SK-N-SH (cell line): ENCODE results near the gene TRIM29. TPM values are rescaled to one million over a fixed set of nuclear protein-coding genes. Genes with fewer than 3 reads are reported as not detected.

Source experiments
- CTCF ChIA-PET: fragments of 300-600, 350-600 bp; formaldehyde crosslinking; extraction: SDS; loops from one replicate; lab custom pipeline; 2021; lab: Yijun Ruan, JAX
- POLR2A ChIA-PET: fragments of 350-600 bp; sonication (Branson Sonifier 250); formaldehyde crosslinking; extraction: SDS; loops from one replicate; lab custom pipeline; 2020; ENCODE audit warnings: antibody characterized with exemption, inconsistent platforms; lab: Yijun Ruan, JAX
- DNase-seq: peaks from one replicate; pipeline ENCODE4 v3.0.0; 2012
- H2AFZ ChIP-seq: fragments of 200-600 bp; sonication (generic); 2 replicates; pipeline ENCODE4 v1.8.1; 2016; ENCODE audit warnings: antibody characterized with exemption, mild to moderate bottlenecking, low read depth
- H3F3A ChIP-seq: fragments of 200-600 bp; sonication (generic); replicated peaks from 2 replicates; pipeline ENCODE3; 2016; ENCODE audit warnings: antibody characterized with exemption, mild to moderate bottlenecking; ENCODE audit not compliant: insufficient read depth
- H3K27ac ChIP-seq, 2 experiments: fragments of 200-500 bp in 1 of 2; fragments of 200-600 bp in 1 of 2; sonication (Bioruptor generic) in 1 of 2; sonication (generic), shearing (Covaris generic) in 1 of 2; 2 replicates each; pipeline versions ENCODE4 v1.5.1 to v1.6.1; 2014 to 2016; ENCODE audit warnings: low read depth in 2 of 2, inconsistent platforms in 1 of 2, low read length in 1 of 2, mild to moderate bottlenecking in 1 of 2, mixed read lengths in 1 of 2
- H3K27me3 ChIP-seq: fragments of 200-600 bp; sonication (generic), shearing (Covaris generic); 2 replicates; pipeline ENCODE4 v1.6.1; 2016; ENCODE audit warnings: mixed run types; ENCODE audit not compliant: insufficient read depth
- H3K36me3 ChIP-seq, 2 experiments: fragments of 200-500 bp in 1 of 2; fragments of 200-600 bp in 1 of 2; sonication (Bioruptor generic) in 1 of 2; sonication (generic) in 1 of 2; replicated peaks in 1 of 2; 2 replicates each; pipeline versions ENCODE3 to v1.5.1; 2014 to 2016; ENCODE audit warnings: low read length in 1 of 2, mild to moderate bottlenecking in 1 of 2; ENCODE audit not compliant: insufficient read depth in 2 of 2, control insufficient read depth in 1 of 2
- H3K4me1 ChIP-seq, 2 experiments: fragments of 200-500 bp in 1 of 2; fragments of 200-600 bp in 1 of 2; sonication (Bioruptor generic) in 1 of 2; sonication (generic), shearing (Covaris generic) in 1 of 2; 2 replicates each; pipeline versions ENCODE4 v1.5.1 to v1.6.1; 2014 to 2016; ENCODE audit warnings: low read depth in 1 of 2, low read length in 1 of 2, mixed run types in 1 of 2; ENCODE audit not compliant: insufficient read depth in 2 of 2, control insufficient read depth in 1 of 2
- H3K4me2 ChIP-seq: fragments of 200-600 bp; sonication (generic), shearing (Covaris generic); 2 replicates; pipeline ENCODE4 v1.6.1; 2017; ENCODE audit warnings: mixed run types
- H3K4me3 ChIP-seq, 2 experiments: fragments of 200-500 bp in 1 of 2; fragments of 200-600 bp in 1 of 2; sonication (Bioruptor generic) in 1 of 2; sonication (generic), shearing (Covaris generic) in 1 of 2; 2 replicates each; pipeline versions ENCODE4 v1.5.1 to v1.8.1; 2014 to 2016; ENCODE audit warnings: low read depth in 2 of 2, inconsistent platforms in 1 of 2, low read length in 1 of 2, mild to moderate bottlenecking in 1 of 2, mixed read lengths in 1 of 2, moderate library complexity in 1 of 2
- H3K79me2 ChIP-seq: fragments of 200-600 bp; sonication (generic); 2 replicates; pipeline ENCODE4 v1.8.1; 2017; ENCODE audit warnings: mild to moderate bottlenecking; ENCODE audit not compliant: insufficient read depth
- H3K9ac ChIP-seq: fragments of 200-600 bp; sonication (generic); 2 replicates; pipeline ENCODE4 v1.6.1; 2017; ENCODE audit warnings: mixed run types
- H3K9me2 ChIP-seq: fragments of 200-600 bp; sonication (generic); 2 replicates; pipeline ENCODE4 v1.6.1; 2017; ENCODE audit warnings: mixed run types
- H3K9me3 ChIP-seq: fragments of 200-600 bp; sonication (generic); 2 replicates; pipeline ENCODE4 v1.6.1; 2017; ENCODE audit warnings: mixed run types, mild to moderate bottlenecking, moderate library complexity
- H4K20me1 ChIP-seq: fragments of 200-600 bp; sonication (generic); 2 replicates; pipeline ENCODE4 v1.6.1; 2017; ENCODE audit warnings: mild to moderate bottlenecking, mixed run types; ENCODE audit not compliant: insufficient read depth
- CHD2 ChIP-seq: fragments of 150-350 bp; IDR thresholded peaks from 2 replicates; pipeline ENCODE4 v1.6.1; 2018; ENCODE audit warnings: low read length; ENCODE audit not compliant: partially characterized antibody
- FOXJ3 ChIP-seq: sonication (generic); formaldehyde crosslinking; IDR thresholded peaks from 2 replicates; pipeline ENCODE4 v1.5.1; 2020; ENCODE audit warnings: mild to moderate bottlenecking, missing genetic modification reagents
- FOXM1 ChIP-seq: IDR thresholded peaks from 2 replicates; pipeline ENCODE4 v1.4.0; 2012; ENCODE audit warnings: low read depth, mild to moderate bottlenecking
- MXI1 ChIP-seq: IDR thresholded peaks from 2 replicates; pipeline ENCODE4 v1.6.1; 2012; ENCODE audit warnings: mild to moderate bottlenecking, low read depth, low read length, improper control_type of control experiment
- NFIC ChIP-seq: IDR thresholded peaks from 2 replicates; pipeline ENCODE4 v1.4.0; 2012; ENCODE audit warnings: borderline replicate concordance
- NRF1 ChIP-seq: IDR thresholded peaks from 2 replicates; pipeline ENCODE4 v1.6.1; 2012; ENCODE audit warnings: low read depth, mild to moderate bottlenecking, low read length
- POLR2AphosphoS5 ChIP-seq: IDR thresholded peaks from 2 replicates; pipeline ENCODE4 v1.6.1; 2012; ENCODE audit warnings: low read depth, low read length
- RFX5 ChIP-seq: IDR thresholded peaks from 2 replicates; pipeline ENCODE4 v1.6.1; 2012; ENCODE audit warnings: mild to moderate bottlenecking, improper control_type of control experiment, low read length
- SMC3 ChIP-seq: IDR thresholded peaks from 2 replicates; pipeline ENCODE4 v1.6.1; 2012; ENCODE audit warnings: low read depth, low read length, improper control_type of control experiment
- WGBS: methylation state at CpG from one replicate; pipeline ENCODE4 v1.1.6; 2017; ENCODE audit warnings: low lambda C conversion rate; 5-methylcytosine and 5-hydroxymethylcytosine counted together
- polyA plus RNA-seq, 3 experiments: library from polyadenylated mRNA; depleted of rRNA; stranded (reverse); fragments of >200 nt; gene quantifications; 2 replicates each; pipeline ENCODE4 v1.2.3, GENCODE V29; 2012
- TF ChIP-seq, protein P1 (sequence below): IDR thresholded peaks from 2 replicates; pipeline ENCODE4 v1.4.0; 2012; ENCODE audit warnings: low read depth, borderline replicate concordance
- TF ChIP-seq, protein P2 (sequence below): fragments of 150-350 bp; IDR thresholded peaks from 2 replicates; pipeline ENCODE4 v1.6.1; 2017; ENCODE audit warnings: antibody characterized with exemption, low read length, low read depth, borderline replicate concordance
- TF ChIP-seq, protein P3 (sequence below): IDR thresholded peaks from 2 replicates; pipeline ENCODE4 v1.4.0; 2012; ENCODE audit warnings: low read depth
- TF ChIP-seq, protein P4 (sequence below): IDR thresholded peaks from 2 replicates; pipeline ENCODE4 v1.6.1; 2012; ENCODE audit warnings: mild to moderate bottlenecking, low read depth, low read length, moderate library complexity

The TRIM29 gene
- polyA plus RNA-seq, 1 of the 3 experiments (the other 2 are of a cell fraction) = 0.03 TPM

DNA sequence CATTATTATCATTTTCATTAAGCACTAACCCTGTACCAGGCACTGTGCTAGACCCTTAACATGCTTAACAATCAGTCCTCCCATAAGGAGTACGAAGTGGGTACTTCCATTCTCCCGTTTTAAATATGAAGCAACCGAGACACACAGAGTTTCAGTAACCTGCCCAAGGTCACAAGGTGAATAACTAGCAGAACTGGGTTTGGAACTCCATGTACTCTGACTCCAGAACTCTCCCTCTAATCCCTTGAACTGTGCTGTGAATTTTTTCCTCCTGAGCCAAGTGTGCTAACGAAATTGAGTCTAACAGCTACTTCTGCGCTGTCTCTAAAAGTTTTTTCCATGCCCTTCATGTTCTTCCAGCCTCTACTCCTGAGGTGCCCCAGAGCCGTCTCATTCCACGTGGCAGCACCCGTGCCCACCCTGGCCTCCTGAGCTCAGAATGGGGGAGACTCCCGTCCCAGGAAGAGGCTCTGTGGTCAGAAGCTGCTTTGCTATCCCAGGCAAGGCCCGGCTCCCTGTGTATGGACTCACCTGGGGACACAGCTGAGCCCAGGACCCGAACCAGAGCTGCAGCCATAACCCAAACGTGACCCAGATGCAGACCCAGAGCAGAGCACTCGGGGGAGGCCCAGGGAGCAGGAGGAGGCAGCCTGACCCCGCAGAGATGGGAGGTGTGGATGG is 8.6 kb upstream of the TRIM29 start:
- Histone ChIP-seq H3K4me2 (no peak overlapping the region), H4K20me1 (no peaks in the 10 kb centered on the region), H3K9me2 (no peaks in the 10 kb centered on the region), H3K9me3 (no peaks in the 10 kb centered on the region), H3K27me3 (peaks cover 22% of the 10 kb centered on the region; the same call in 1 of the 2 replicates), H3F3A (no peaks in the 10 kb centered on the region), H3K9ac (no peak overlapping the region), H2AFZ (no peak overlapping the region), H3K4me3 (no peak overlapping the region), H3K79me2 (no peaks in the 10 kb centered on the region), H3K36me3 (no peaks in the 10 kb centered on the region), H3K27ac (no peak overlapping the region), H3K4me1 (peaks cover 0 to 22% of the 10 kb centered on the region in 2 experiments; a peak in 2 of 4 replicates)
- POLR2A ChIA-PET = no interaction called here
- DNase-seq = no peak
- TF ChIP-seq, protein P1, sequence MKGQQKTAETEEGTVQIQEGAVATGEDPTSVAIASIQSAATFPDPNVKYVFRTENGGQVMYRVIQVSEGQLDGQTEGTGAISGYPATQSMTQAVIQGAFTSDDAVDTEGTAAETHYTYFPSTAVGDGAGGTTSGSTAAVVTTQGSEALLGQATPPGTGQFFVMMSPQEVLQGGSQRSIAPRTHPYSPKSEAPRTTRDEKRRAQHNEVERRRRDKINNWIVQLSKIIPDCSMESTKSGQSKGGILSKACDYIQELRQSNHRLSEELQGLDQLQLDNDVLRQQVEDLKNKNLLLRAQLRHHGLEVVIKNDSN = no peak
- no peak for TF ChIP-seq MXI1
- TF ChIP-seq NFIC = no peak
- TF ChIP-seq, protein P2, sequence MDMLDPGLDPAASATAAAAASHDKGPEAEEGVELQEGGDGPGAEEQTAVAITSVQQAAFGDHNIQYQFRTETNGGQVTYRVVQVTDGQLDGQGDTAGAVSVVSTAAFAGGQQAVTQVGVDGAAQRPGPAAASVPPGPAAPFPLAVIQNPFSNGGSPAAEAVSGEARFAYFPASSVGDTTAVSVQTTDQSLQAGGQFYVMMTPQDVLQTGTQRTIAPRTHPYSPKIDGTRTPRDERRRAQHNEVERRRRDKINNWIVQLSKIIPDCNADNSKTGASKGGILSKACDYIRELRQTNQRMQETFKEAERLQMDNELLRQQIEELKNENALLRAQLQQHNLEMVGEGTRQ = no peak
- TF ChIP-seq POLR2AphosphoS5 = no peak
- TF ChIP-seq FOXM1 = no peak
- no peak for TF ChIP-seq FOXJ3 (CRISPR knock-in tag)
- TF ChIP-seq NRF1 = no peak
- no peak for TF ChIP-seq RFX5
- TF ChIP-seq, protein P3, sequence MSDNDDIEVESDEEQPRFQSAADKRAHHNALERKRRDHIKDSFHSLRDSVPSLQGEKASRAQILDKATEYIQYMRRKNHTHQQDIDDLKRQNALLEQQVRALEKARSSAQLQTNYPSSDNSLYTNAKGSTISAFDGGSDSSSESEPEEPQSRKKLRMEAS = no peak
- TF ChIP-seq, protein P4, sequence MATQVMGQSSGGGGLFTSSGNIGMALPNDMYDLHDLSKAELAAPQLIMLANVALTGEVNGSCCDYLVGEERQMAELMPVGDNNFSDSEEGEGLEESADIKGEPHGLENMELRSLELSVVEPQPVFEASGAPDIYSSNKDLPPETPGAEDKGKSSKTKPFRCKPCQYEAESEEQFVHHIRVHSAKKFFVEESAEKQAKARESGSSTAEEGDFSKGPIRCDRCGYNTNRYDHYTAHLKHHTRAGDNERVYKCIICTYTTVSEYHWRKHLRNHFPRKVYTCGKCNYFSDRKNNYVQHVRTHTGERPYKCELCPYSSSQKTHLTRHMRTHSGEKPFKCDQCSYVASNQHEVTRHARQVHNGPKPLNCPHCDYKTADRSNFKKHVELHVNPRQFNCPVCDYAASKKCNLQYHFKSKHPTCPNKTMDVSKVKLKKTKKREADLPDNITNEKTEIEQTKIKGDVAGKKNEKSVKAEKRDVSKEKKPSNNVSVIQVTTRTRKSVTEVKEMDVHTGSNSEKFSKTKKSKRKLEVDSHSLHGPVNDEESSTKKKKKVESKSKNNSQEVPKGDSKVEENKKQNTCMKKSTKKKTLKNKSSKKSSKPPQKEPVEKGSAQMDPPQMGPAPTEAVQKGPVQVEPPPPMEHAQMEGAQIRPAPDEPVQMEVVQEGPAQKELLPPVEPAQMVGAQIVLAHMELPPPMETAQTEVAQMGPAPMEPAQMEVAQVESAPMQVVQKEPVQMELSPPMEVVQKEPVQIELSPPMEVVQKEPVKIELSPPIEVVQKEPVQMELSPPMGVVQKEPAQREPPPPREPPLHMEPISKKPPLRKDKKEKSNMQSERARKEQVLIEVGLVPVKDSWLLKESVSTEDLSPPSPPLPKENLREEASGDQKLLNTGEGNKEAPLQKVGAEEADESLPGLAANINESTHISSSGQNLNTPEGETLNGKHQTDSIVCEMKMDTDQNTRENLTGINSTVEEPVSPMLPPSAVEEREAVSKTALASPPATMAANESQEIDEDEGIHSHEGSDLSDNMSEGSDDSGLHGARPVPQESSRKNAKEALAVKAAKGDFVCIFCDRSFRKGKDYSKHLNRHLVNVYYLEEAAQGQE = no peak
- no peak for TF ChIP-seq SMC3
- no peak for TF ChIP-seq CHD2
- WGBS = 33% methylated on average over 14 of the region's 14 CpGs
- CTCF ChIA-PET = interaction anchor here (0.7 to 1.7 kb wide), 9 partner anchors 9 to 411 kb away, joined by 3 to 8 read pairs (median 5); partner anchors contain the start of gene TRIM29
